GM06990 (cell line): ENCODE data around the gene LARP4B.

Source experiments
- DNase-seq: peaks from one replicate; pipeline ENCODE4 v3.0.0-alpha.2; 2011; ENCODE audit not compliant: insufficient read length; ENCODE audit errors: extremely low read depth
- H3K27me3 ChIP-seq: replicated peaks from 2 replicates; pipeline ENCODE4 v1.6.0; 2011; ENCODE audit warnings: low read length; ENCODE audit not compliant: control insufficient read depth, insufficient read depth
- H3K36me3 ChIP-seq: 2 replicates; pipeline ENCODE4 v1.5.1; 2011; ENCODE audit warnings: low read length; ENCODE audit not compliant: control insufficient read depth, insufficient read depth
- H3K4me3 ChIP-seq: replicated peaks from 2 replicates; pipeline ENCODE4 v1.5.1; 2011; ENCODE audit warnings: low read depth, mild to moderate bottlenecking, control low read depth, low read length
- CTCF ChIP-seq: IDR thresholded peaks from 2 replicates; pipeline ENCODE4 v1.5.1; 2011; ENCODE audit warnings: low read length, control low read depth, mild to moderate bottlenecking, inconsistent platforms; ENCODE audit not compliant: insufficient read depth, poor library complexity, severe bottlenecking

LARP4B gene

GRCh38 chr10:955820-956217 lies 24.3 kb upstream of the LARP4B start:
- H3K36me3 ChIP-seq = no peaks in the 10 kb centered on the region
- H3K27me3 ChIP-seq = no peaks in the 10 kb centered on the region
- no peak for DNase-seq
- TF ChIP-seq CTCF = no peak
- no peak overlapping the region for H3K4me3 ChIP-seq

GRCh38 chr10:955127-955819 lies 23.8 kb upstream of the LARP4B start:
- Histone ChIP-seq H3K4me3 (no peak overlapping the region), H3K27me3 (no peaks in the 10 kb centered on the region), H3K36me3 (no peaks in the 10 kb centered on the region)
- no peak for TF ChIP-seq CTCF
- DNase-seq = no peak

GRCh38 chr10:954396-954795 lies 22.9 kb upstream of the LARP4B start:
- no peak for DNase-seq
- no peaks in the 10 kb centered on the region for H3K27me3 ChIP-seq
- H3K36me3 ChIP-seq = no peaks in the 10 kb centered on the region
- TF ChIP-seq CTCF = no peak
- no peak overlapping the region for H3K4me3 ChIP-seq

- no peak for TF ChIP-seq CTCF
- no peak for DNase-seq
- no peak overlapping the region for H3K4me3 ChIP-seq
- no peaks in the 10 kb centered on the region for H3K27me3 ChIP-seq
- H3K36me3 ChIP-seq = no peaks in the 10 kb centered on the region
Measured at GRCh38 chr10:953836-954235, 22.3 kb upstream of the LARP4B start.

GRCh38 chr10:949446-949845 lies 17.9 kb upstream of the LARP4B start:
- H3K4me3 ChIP-seq = no peak overlapping the region
- DNase-seq = no peak
- no peaks in the 10 kb centered on the region for H3K36me3 ChIP-seq
- H3K27me3 ChIP-seq = no peaks in the 10 kb centered on the region
- no peak for TF ChIP-seq CTCF

GRCh38 chr10:948347-948746 lies 16.8 kb upstream of the LARP4B start:
- TF ChIP-seq CTCF = no peak
- no peak for DNase-seq
- H3K4me3 ChIP-seq = no peak overlapping the region
- no peaks in the 10 kb centered on the region for H3K27me3 ChIP-seq
- no peaks in the 10 kb centered on the region for H3K36me3 ChIP-seq
